GM18867 (cell line): ENCODE results near the gene SPAG4.

Experiments
- ATAC-seq: cut with Tn5 transposase; IDR thresholded peaks from one replicate; pipeline ENCODE4 v1.9.1; 2021; ENCODE audit warnings: mild to moderate bottlenecking, moderate library complexity; ENCODE audit not compliant: unreplicated experiment

SPAG4 gene

GRCh38 chr20:35598899-35599775, 16.5 kb upstream of the SPAG4 start:
- ATAC-seq = no peak

GRCh38 chr20:35599776-35600120, 15.9 kb upstream of the SPAG4 start:
- no peak for ATAC-seq

GRCh38 chr20:35600176-35600992, 15.2 kb upstream of the SPAG4 start:
- no peak for ATAC-seq

GRCh38 chr20:35600993-35601973, 14.3 kb upstream of the SPAG4 start:
- peak; percentile 46 for ATAC-seq

- ATAC-seq = no peak
Measured at GRCh38 chr20:35601990-35602389, 13.6 kb upstream of the SPAG4 start.

GRCh38 chr20:35602851-35603495, 12.7 kb upstream of the SPAG4 start:
- ATAC-seq = no peak

- no peak for ATAC-seq
Measured at GRCh38 chr20:35603695-35604448, 11.8 kb upstream of the SPAG4 start.

- no peak for ATAC-seq
Measured at GRCh38 chr20:35604449-35604747, 11.2 kb upstream of the SPAG4 start.

- no peak for ATAC-seq
Measured at GRCh38 chr20:35606127-35606526, 9.5 kb upstream of the SPAG4 start.

- ATAC-seq = no peak
Measured at GRCh38 chr20:35607003-35607735, 8.5 kb upstream of the SPAG4 start.

GRCh38 chr20:35610833-35611427, 4.7 kb upstream of the SPAG4 start:
- no peak for ATAC-seq

GRCh38 chr20:35611482-35611881, 4.1 kb upstream of the SPAG4 start:
- ATAC-seq = no peak

- ATAC-seq = no peak
Measured at GRCh38 chr20:35616465-35617396, 1.1 kb downstream of the SPAG4 start.

GRCh38 chr20:35617397-35618262, 2.0 kb downstream of the SPAG4 start:
- ATAC-seq = no peak

- ATAC-seq = no peak
Measured at GRCh38 chr20:35618263-35619131, 2.9 kb downstream of the SPAG4 start.
